Neural cell (in vitro differentiated cells): ENCODE measurements around the gene ANXA2.

ENCODE experiments used
- EZH2 ChIP-seq: fragments of 200-600, 300-800 bp; shearing (Covaris generic), sonication (generic); IDR thresholded peaks from 2 replicates; pipeline ENCODE4 v1.6.1; 2014; ENCODE audit warnings: antibody characterized with exemption, low read length, borderline replicate concordance, mild to moderate bottlenecking; ENCODE audit not compliant: insufficient read depth, poor library complexity, severe bottlenecking
- POLR2AphosphoS5 ChIP-seq: IDR thresholded peaks from 2 replicates; pipeline ENCODE4 v1.6.1; 2012
- SMC3 ChIP-seq: fragments of 450-650 bp; conservative IDR thresholded peaks from 2 replicates; pipeline ENCODE4 v1.6.1; 2014; ENCODE audit warnings: antibody characterized with exemption, mild to moderate bottlenecking, moderate library complexity; ENCODE audit not compliant: poor library complexity
- TF ChIP-seq, protein P1 (sequence below): fragments of 450-650 bp; IDR thresholded peaks from 2 replicates; pipeline ENCODE4 v1.5.1; 2014; ENCODE audit warnings: antibody characterized with exemption, mild to moderate bottlenecking, moderate library complexity; ENCODE audit not compliant: poor library complexity, severe bottlenecking

DNA sequence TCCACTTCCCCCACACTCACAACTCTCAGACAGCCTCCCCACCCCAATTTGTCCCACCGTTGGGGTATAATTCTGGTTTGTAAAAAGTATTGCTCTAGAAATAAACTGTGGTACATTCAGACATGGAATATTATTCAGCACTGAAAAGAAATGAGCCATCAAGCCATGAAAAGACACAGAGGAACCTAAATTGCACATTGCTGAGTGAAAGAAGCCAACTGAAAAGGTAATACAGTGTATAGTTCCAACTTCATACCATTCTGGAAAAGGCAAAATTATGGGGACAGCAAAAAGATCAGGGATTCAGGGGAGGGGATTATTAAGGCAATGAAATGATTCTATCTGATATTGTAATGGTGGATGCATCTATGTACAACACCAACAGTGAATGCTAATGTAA is 10.5 kb downstream of the ANXA2 start:
- TF ChIP-seq, protein P1, sequence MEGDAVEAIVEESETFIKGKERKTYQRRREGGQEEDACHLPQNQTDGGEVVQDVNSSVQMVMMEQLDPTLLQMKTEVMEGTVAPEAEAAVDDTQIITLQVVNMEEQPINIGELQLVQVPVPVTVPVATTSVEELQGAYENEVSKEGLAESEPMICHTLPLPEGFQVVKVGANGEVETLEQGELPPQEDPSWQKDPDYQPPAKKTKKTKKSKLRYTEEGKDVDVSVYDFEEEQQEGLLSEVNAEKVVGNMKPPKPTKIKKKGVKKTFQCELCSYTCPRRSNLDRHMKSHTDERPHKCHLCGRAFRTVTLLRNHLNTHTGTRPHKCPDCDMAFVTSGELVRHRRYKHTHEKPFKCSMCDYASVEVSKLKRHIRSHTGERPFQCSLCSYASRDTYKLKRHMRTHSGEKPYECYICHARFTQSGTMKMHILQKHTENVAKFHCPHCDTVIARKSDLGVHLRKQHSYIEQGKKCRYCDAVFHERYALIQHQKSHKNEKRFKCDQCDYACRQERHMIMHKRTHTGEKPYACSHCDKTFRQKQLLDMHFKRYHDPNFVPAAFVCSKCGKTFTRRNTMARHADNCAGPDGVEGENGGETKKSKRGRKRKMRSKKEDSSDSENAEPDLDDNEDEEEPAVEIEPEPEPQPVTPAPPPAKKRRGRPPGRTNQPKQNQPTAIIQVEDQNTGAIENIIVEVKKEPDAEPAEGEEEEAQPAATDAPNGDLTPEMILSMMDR = no peak
- TF ChIP-seq EZH2 (no peak), POLR2AphosphoS5 (no peak), SMC3 (no peak)
